Spleen (tissue), 7 donors: Measurements from ENCODE around the gene MYO10.

Experiments
- CTCF ChIP-seq, 11 experiments: fragments of 200-600 bp in 7 of 11; fragments of 450-650 bp in 4 of 11; sonication (generic) in 4 of 11; IDR thresholded peaks in 8 of 11; conservative IDR thresholded peaks in 3 of 11; 1 replicate in 7 of 11; 2 replicates in 4 of 11; pipeline versions ENCODE4 v1.4.0 to v1.8.0; 2016 to 2021; ENCODE audit warnings: antibody characterized with exemption in 11 of 11, inconsistent platforms in 4 of 11, mild to moderate bottlenecking in 1 of 11
- POLR2AphosphoS5 ChIP-seq, 3 donors: sonication (generic); formaldehyde crosslinking; IDR thresholded peaks; one replicate each; pipeline ENCODE4 v1.5.1; 2017; ENCODE audit warnings: antibody characterized with exemption in 3 of 3
- donor health status: DM: no; HTN: no; CAD: no; lungs with moderate emphysema.
- donor health status: DM: no; HTN: no; CAD: no.
- donor health status: DM: no; HTN: no; CAD: no.

GRCh38 chr5:16768184-16768583 is 167.9 kb downstream of the MYO10 start:
- TF ChIP-seq POLR2AphosphoS5 (IDR thresholded peaks at IDR 0.05), result no peak
- no peak for TF ChIP-seq CTCF (IDR thresholded peaks at IDR 0.05 in 8 of 11, conservative IDR thresholded peaks at IDR 0.05 in 3 of 11)
